HepG2 (cell line): ENCODE results near the gene NR2F1-AS1. TPM values are rescaled to one million over a fixed set of nuclear protein-coding genes. Genes with fewer than 3 reads are reported as not detected.

Experiments
- ATAC-seq: fragments of 200-7000 bp; cut with Tn5 transposase; 3 replicates; pipeline ENCODE4 v1.9.1; 2020; ENCODE audit warnings: mild to moderate bottlenecking, moderate library complexity
- BruUV-seq: library from RNA; stranded (reverse); fragments of 400-500 nt; replicated peaks from 2 replicates; lab custom pipeline; 2021; lab: Mats Ljungman, UMichigan
- CTCF ChIA-PET: fragments of 300-600 bp; formaldehyde crosslinking; extraction: SDS; loops from one replicate; lab custom pipeline; 2021; ENCODE audit warnings: low total read pairs, inconsistent platforms, low intra/inter-chr PET ratio; lab: Yijun Ruan, JAX
- POLR2A ChIA-PET: fragments of 350-600 bp; sonication (Branson Sonifier 250); formaldehyde crosslinking; loops from one replicate; lab custom pipeline; 2020; ENCODE audit warnings: antibody characterized with exemption, inconsistent platforms; lab: Yijun Ruan, JAX
- DNase-seq: peaks from one replicate; pipeline ENCODE4 v3.0.0-alpha.2; 2015; ENCODE audit warnings: low spot score
- FAIRE-seq: peaks from 3 replicates; lab custom pipeline; 2011; peaks lifted over from hg19 to GRCh38; lab: Jason Lieb, UNC
- H2AFZ ChIP-seq: one replicate; pipeline ENCODE4 v1.6.1; 2011; ENCODE audit warnings: low read length, inconsistent platforms
- H3K27ac ChIP-seq: fragments of 300-600 bp; 3 replicates; pipeline ENCODE4 v1.8.0; 2011; ENCODE audit warnings: mixed run types, mild to moderate bottlenecking, mixed read lengths, low read length, inconsistent platforms; ENCODE audit not compliant: insufficient read depth; ENCODE audit errors: extremely low read length
- H3K27me3 ChIP-seq, 2 experiments: fragments of 200-600 bp in 1 of 2; 2 replicates in 1 of 2; 3 replicates in 1 of 2; pipeline versions ENCODE4 v1.6.0 to v1.8.0; 2011; ENCODE audit warnings: low read length in 2 of 2, mild to moderate bottlenecking in 2 of 2, moderate library complexity in 2 of 2, inconsistent platforms in 1 of 2; ENCODE audit not compliant: insufficient read depth in 2 of 2, control insufficient read depth in 1 of 2
- H3K36me3 ChIP-seq, 2 experiments: fragments of 200-600 bp in 1 of 2; replicated peaks in 1 of 2; 2 replicates in 1 of 2; 3 replicates in 1 of 2; pipeline versions ENCODE4 v1.5.1 to v1.8.0; 2011; ENCODE audit warnings: low read length in 2 of 2, inconsistent platforms in 1 of 2; ENCODE audit not compliant: insufficient read depth in 2 of 2, control insufficient read depth in 1 of 2
- H3K4me1 ChIP-seq: 2 replicates; pipeline ENCODE4 v1.5.1; 2012; ENCODE audit warnings: low read length, inconsistent platforms; ENCODE audit not compliant: insufficient read depth
- H3K4me2 ChIP-seq: 2 replicates; pipeline ENCODE4 v1.6.0; 2011; ENCODE audit warnings: low read depth, low read length, inconsistent platforms
- H3K4me3 ChIP-seq, 3 experiments: fragments of 200-600 bp in 1 of 3; sonication (generic), shearing (Covaris generic) in 1 of 3; replicated peaks in 1 of 3; 2 replicates each; pipeline ENCODE4 v1.5.1; 2011 to 2016; ENCODE audit warnings: low read length in 3 of 3, inconsistent platforms in 2 of 3, low read depth in 2 of 3, mild to moderate bottlenecking in 2 of 3, control low read depth in 1 of 3, mixed read lengths in 1 of 3; ENCODE audit not compliant: insufficient read depth in 1 of 3
- H3K79me2 ChIP-seq: one replicate; pipeline ENCODE4 v1.6.1; 2011; ENCODE audit warnings: low read length, inconsistent platforms; ENCODE audit not compliant: insufficient read depth
- H3K9ac ChIP-seq: 2 replicates; pipeline ENCODE4 v1.6.0; 2011; ENCODE audit warnings: mild to moderate bottlenecking, low read depth, low read length, inconsistent platforms; ENCODE audit not compliant: insufficient read depth
- H3K9me3 ChIP-seq: 2 replicates; pipeline ENCODE4 v1.5.1; 2012; ENCODE audit warnings: mild to moderate bottlenecking, low read length
- H4K20me1 ChIP-seq: 2 replicates; pipeline ENCODE4 v1.6.0; 2011; ENCODE audit warnings: inconsistent platforms, mild to moderate bottlenecking, low read length, moderate library complexity; ENCODE audit not compliant: insufficient read depth
- AGO2 ChIP-seq: fragments of 200-400 bp; formaldehyde crosslinking; optimal IDR thresholded peaks from 2 replicates; pipeline ENCODE3; 2017; ENCODE audit warnings: mild to moderate bottlenecking, low read depth, low read length, moderate library complexity
- ARNT2 ChIP-seq: sonication (generic); formaldehyde crosslinking; IDR thresholded peaks from 2 replicates; pipeline ENCODE4 v1.8.0; 2022; ENCODE audit warnings: mild to moderate bottlenecking, low read depth, missing genetic modification reagents, moderate library complexity
- ATM ChIP-seq: fragments of 450-650 bp; IDR thresholded peaks from 2 replicates; pipeline ENCODE4 v1.7.1; 2017; ENCODE audit warnings: mild to moderate bottlenecking, borderline replicate concordance
- CBX1 ChIP-seq: IDR thresholded peaks from one replicate; pipeline ENCODE4 v1.6.1; 2016; ENCODE audit warnings: antibody characterized with exemption, low read depth
- HMGA1 ChIP-seq: sonication (generic); formaldehyde crosslinking; conservative IDR thresholded peaks from 2 replicates; pipeline ENCODE4 v1.4.0; 2020; ENCODE audit warnings: missing genetic modification reagents
- KLF16 ChIP-seq, 2 experiments: sonication (generic) in 1 of 2; formaldehyde crosslinking in 1 of 2; IDR thresholded peaks; 2 replicates each; pipeline versions ENCODE4 v1.6.1 to v1.8.0; 2016 to 2023; ENCODE audit warnings: missing genetic modification reagents in 2 of 2, missing compliant biosample characterization in 1 of 2
- NCOA5 ChIP-seq: sonication (generic); formaldehyde crosslinking; IDR thresholded peaks from 2 replicates; pipeline ENCODE4 v1.4.0; 2020; ENCODE audit warnings: missing genetic modification reagents
- RAD21 ChIP-seq: fragments of 450-650 bp; formaldehyde crosslinking; IDR thresholded peaks from 2 replicates; pipeline ENCODE4 v1.5.0; 2020; ENCODE audit warnings: mild to moderate bottlenecking
- RXRA ChIP-seq: sonication (generic); formaldehyde crosslinking; IDR thresholded peaks from 2 replicates; pipeline ENCODE4 v1.5.1; 2020; ENCODE audit warnings: missing genetic modification reagents
- SMARCC2 ChIP-seq: fragments of 450-650 bp; IDR thresholded peaks from 2 replicates; pipeline ENCODE4 v1.6.1; 2017; ENCODE audit warnings: antibody characterized with exemption, mild to moderate bottlenecking
- TAF15 ChIP-seq: fragments of 200-400 bp; formaldehyde crosslinking; IDR thresholded peaks from one replicate; pipeline ENCODE4 v1.6.1; 2018; ENCODE audit warnings: mild to moderate bottlenecking, low read depth, low read length; ENCODE audit not compliant: poor library complexity, severe bottlenecking
- TBP ChIP-seq: sonication (generic); formaldehyde crosslinking; IDR thresholded peaks from 2 replicates; pipeline ENCODE4 v1.5.0; 2020; ENCODE audit warnings: missing genetic modification reagents
- TEAD2 ChIP-seq: sonication (generic); formaldehyde crosslinking; IDR thresholded peaks from 2 replicates; pipeline ENCODE4 v1.9.0; 2021; ENCODE audit warnings: missing genetic modification reagents
- THAP11 ChIP-seq: IDR thresholded peaks from 2 replicates; pipeline ENCODE4 v1.6.1; 2016; ENCODE audit warnings: missing biosample characterization, missing genetic modification reagents
- TRIM24 ChIP-seq: sonication (generic); formaldehyde crosslinking; IDR thresholded peaks from 2 replicates; pipeline ENCODE4 v1.8.0; 2022; ENCODE audit warnings: mild to moderate bottlenecking, missing genetic modification reagents
- XRCC5 ChIP-seq: fragments of 200-400 bp; formaldehyde crosslinking; optimal IDR thresholded peaks from 2 replicates; pipeline ENCODE3; 2017; ENCODE audit warnings: mild to moderate bottlenecking, low read length
- ZFP1 ChIP-seq: IDR thresholded peaks from 2 replicates; pipeline ENCODE4 v1.6.1; 2016
- ZFP36 ChIP-seq: fragments of 150-350 bp; IDR thresholded peaks from 2 replicates; pipeline ENCODE4 v1.6.1; 2018; ENCODE audit warnings: borderline replicate concordance, low read length, low read depth; ENCODE audit not compliant: partially characterized antibody
- ZNF543 ChIP-seq: sonication (generic); formaldehyde crosslinking; IDR thresholded peaks from 2 replicates; pipeline ENCODE4 v1.4.0; 2020; ENCODE audit warnings: mild to moderate bottlenecking, missing genetic modification reagents
- ZNF839 ChIP-seq: sonication (generic); formaldehyde crosslinking; IDR thresholded peaks from 2 replicates; pipeline ENCODE4 v1.4.0; 2020; ENCODE audit warnings: missing genetic modification reagents, mild to moderate bottlenecking, borderline replicate concordance
- WGBS: methylation state at CpG from one replicate; pipeline ENCODE4 v1.1.6; 2017; ENCODE audit warnings: low lambda C conversion rate; 5-methylcytosine and 5-hydroxymethylcytosine counted together
- in situ Hi-C: cut with HindIII; loops from 2 replicates; pipeline ENCODE4 v1.10.0; 2017; ENCODE audit warnings: low pct_unique_long_range_greater_than_20kb; ENCODE audit not compliant: extremely low pct_ligation_motif_present
- intact Hi-C: fragments of 100-400 bp; cut with micrococcal nuclease; formaldehyde crosslinking; loops from one replicate; pipeline ENCODE4 v1.10.0; 2022; ENCODE audit not compliant: unreplicated experiment
- polyA plus RNA-seq, 8 experiments: library from polyadenylated mRNA; depleted of rRNA in 3 of 8; stranded (reverse) in 7 of 8; unstranded in 1 of 8; fragments of >200 nt; fragmentation: Illumina TruSeq in 4 of 8; extraction: Trizol in 4 of 8; gene quantifications; 2 replicates each; pipeline versions ENCODE4 v1.2.1 to v1.2.3, GENCODE V29; 2011 to 2016; ENCODE audit warnings: low read depth in 4 of 8, missing spikeins in 1 of 8, mixed read lengths in 1 of 8; ENCODE audit not compliant: insufficient read depth in 1 of 8
- total RNA-seq, 5 experiments: library from RNA; depleted of rRNA; stranded (reverse); fragments of >200 nt; fragmentation: Illumina TruSeq; extraction: Trizol; gene quantifications; 2 replicates each; pipeline ENCODE4 v1.2.3, GENCODE V29; 2016; ENCODE audit warnings: low read depth in 1 of 5
- TF ChIP-seq, protein P1 (sequence below): IDR thresholded peaks from 2 replicates; pipeline ENCODE4 v1.6.1; 2016; ENCODE audit warnings: low read depth, control low read depth
- TF ChIP-seq, protein P2 (sequence below): sonication (generic); formaldehyde crosslinking; IDR thresholded peaks from 2 replicates; pipeline ENCODE4 v1.5.0; 2020; ENCODE audit warnings: mild to moderate bottlenecking, missing genetic modification reagents
- TF ChIP-seq, protein P3 (sequence below), 2 experiments: fragments of 450-650 bp in 1 of 2; sonication (generic) in 1 of 2; formaldehyde crosslinking; IDR thresholded peaks; 2 replicates each; pipeline versions ENCODE4 v1.5.0 to v1.8.0; 2020 to 2022; ENCODE audit warnings: mild to moderate bottlenecking in 1 of 2, missing genetic modification reagents in 1 of 2

NR2F1-AS1 gene
- total and polyA plus RNA-seq, 2 of the 13 experiments (the other 11 are each of a cell fraction or from before 2014, with no cell fraction given) = 2.8 TPM

DNA sequence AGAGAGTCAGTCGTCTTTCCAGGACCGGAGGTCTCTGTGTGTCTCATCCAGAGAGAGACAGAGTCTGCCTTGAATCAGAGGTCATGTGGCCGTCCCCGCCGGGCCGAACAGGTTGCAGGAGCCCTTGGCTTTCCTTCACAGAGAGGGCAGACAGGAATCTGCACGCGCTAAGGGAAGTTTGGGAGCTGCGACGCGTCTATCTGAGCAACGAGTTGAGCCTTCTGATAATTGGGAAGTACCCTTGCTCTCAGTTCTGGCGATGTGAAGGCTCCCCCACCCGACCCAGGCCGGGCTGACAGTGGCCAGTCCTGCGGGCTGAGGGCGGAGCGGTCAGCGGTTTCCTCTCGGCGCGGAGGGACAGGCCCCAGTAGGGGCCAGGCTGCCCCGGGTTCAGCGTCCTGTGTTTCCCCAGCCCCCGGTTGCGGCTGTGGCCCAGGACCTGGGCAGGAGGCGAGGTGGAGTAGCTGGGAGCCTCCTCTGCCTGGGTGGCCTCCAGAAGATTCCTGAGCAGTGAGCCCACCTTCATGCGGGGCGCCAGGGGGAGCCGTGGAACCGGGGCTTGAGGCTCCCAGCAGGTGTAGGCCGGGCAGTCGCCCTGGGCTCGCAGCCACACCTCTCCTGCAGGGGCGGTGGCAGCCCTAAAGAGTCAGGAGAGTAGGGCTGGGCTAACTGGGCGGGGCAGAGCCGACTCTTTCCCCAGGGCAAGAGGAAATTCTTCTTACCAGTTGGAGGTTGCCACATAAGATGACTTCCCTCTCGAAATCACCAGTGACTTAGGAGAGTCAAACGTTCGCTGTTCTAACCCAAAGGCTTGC is 15.9 kb upstream of the NR2F1-AS1 start:
- no TSS peak for BruUV-seq
- intact Hi-C loops (no loop called here), in situ Hi-C loops (no loop called here)
- Histone ChIP-seq H3K36me3 (peaks cover 5 to 16% of the 10 kb centered on the region in 2 experiments), H3K27ac (no peak overlapping the region), H4K20me1 (peaks cover 14% of the 10 kb centered on the region; the same call in 1 of the 2 replicates), H3K4me2 (peak overlapping the region; percentile 34), H3K27me3 (peaks cover 0 to 16% of the 10 kb centered on the region in 2 experiments; a peak in 1 of 5 replicates), H3K9me3 (no peaks in the 10 kb centered on the region), H3K4me1 (peaks cover 31% of the 10 kb centered on the region), H3K79me2 (no peaks in the 10 kb centered on the region), H3K9ac (no peak overlapping the region), H3K4me3 (no peak overlapping the region), H2AFZ (no peak overlapping the region)
- peak; percentile 32 for DNase-seq
- FAIRE-seq = no peak
- peak; percentile 82 for ATAC-seq
- CTCF ChIA-PET = interaction anchor here (1.5 kb wide), 1 partner anchor 204 kb away, joined by 6 read pairs; no protein-coding TSS in a partner anchor
- 70% methylated on average over 27 of the region's 40 CpGs for WGBS
- POLR2A ChIA-PET = no interaction called here
- TF ChIP-seq, protein P1, sequence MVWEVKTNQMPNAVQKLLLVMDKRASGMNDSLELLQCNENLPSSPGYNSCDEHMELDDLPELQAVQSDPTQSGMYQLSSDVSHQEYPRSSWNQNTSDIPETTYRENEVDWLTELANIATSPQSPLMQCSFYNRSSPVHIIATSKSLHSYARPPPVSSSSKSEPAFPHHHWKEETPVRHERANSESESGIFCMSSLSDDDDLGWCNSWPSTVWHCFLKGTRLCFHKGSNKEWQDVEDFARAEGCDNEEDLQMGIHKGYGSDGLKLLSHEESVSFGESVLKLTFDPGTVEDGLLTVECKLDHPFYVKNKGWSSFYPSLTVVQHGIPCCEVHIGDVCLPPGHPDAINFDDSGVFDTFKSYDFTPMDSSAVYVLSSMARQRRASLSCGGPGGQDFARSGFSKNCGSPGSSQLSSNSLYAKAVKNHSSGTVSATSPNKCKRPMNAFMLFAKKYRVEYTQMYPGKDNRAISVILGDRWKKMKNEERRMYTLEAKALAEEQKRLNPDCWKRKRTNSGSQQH (CRISPR knock-in tag) = no peak
- TF ChIP-seq, protein P2, sequence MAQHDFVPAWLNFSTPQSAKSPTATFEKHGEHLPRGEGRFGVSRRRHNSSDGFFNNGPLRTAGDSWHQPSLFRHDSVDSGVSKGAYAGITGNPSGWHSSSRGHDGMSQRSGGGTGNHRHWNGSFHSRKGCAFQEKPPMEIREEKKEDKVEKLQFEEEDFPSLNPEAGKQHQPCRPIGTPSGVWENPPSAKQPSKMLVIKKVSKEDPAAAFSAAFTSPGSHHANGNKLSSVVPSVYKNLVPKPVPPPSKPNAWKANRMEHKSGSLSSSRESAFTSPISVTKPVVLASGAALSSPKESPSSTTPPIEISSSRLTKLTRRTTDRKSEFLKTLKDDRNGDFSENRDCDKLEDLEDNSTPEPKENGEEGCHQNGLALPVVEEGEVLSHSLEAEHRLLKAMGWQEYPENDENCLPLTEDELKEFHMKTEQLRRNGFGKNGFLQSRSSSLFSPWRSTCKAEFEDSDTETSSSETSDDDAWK (CRISPR knock-in tag) = no peak
- TF ChIP-seq, protein P3, sequence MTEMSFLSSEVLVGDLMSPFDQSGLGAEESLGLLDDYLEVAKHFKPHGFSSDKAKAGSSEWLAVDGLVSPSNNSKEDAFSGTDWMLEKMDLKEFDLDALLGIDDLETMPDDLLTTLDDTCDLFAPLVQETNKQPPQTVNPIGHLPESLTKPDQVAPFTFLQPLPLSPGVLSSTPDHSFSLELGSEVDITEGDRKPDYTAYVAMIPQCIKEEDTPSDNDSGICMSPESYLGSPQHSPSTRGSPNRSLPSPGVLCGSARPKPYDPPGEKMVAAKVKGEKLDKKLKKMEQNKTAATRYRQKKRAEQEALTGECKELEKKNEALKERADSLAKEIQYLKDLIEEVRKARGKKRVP (CRISPR knock-in tag; IDR thresholded peaks at IDR 0.05) = no peak
- no peak for TF ChIP-seq CBX1
- no peak for TF ChIP-seq TBP (CRISPR knock-in tag)
- TF ChIP-seq ZFP36 = peak; percentile 23
- no peak for TF ChIP-seq SMARCC2
- TF ChIP-seq NCOA5 = no peak
- TF ChIP-seq TRIM24 (CRISPR knock-in tag) = no peak
- no peak for TF ChIP-seq TEAD2 (CRISPR knock-in tag)
- no peak for TF ChIP-seq ZNF543 (CRISPR knock-in tag)
- TF ChIP-seq ATM = no peak
- TF ChIP-seq ZFP1 (CRISPR knock-in tag) = no peak
- no peak for TF ChIP-seq ZNF839 (CRISPR knock-in tag)
- TF ChIP-seq THAP11 (CRISPR knock-in tag) = peak; percentile 37; the same call in 1 of the 2 replicates
- TF ChIP-seq XRCC5 = peak; percentile 49
- peak; percentile 35 for TF ChIP-seq AGO2
- TF ChIP-seq RAD21 = peak; percentile 70
- TF ChIP-seq TAF15 = no peak
- TF ChIP-seq KLF16 (CRISPR knock-in tag; IDR thresholded peaks at IDR 0.05) = no peak
- TF ChIP-seq ARNT2 (CRISPR knock-in tag) = no peak
- TF ChIP-seq HMGA1 = no peak
- no peak for TF ChIP-seq RXRA (CRISPR knock-in tag)
